Measurements from ENCODE around the gene RBP3.

RBP3 gene

DNA sequence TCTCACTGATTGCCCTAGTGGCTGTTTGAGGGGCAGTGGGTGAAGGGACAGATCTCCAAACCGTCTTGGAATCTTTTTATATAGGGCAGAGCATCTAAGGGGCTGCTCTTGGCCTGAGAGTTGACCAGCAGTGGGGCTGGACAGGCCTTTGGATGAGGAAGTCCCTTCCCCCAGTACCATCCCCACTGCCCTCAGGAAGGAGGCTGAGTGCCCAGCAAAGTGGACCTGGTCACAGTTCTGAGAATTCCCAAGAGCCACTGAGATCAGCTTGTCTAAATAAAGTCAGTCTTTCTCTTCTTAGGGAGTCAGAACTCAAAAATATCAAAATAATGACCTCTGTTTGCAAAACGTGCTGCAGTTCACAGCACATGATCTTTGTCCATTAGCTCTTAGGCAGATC is 42.6 kb upstream of the RBP3 start:
- no peaks in the 10 kb centered on the region for H3K4me1 ChIP-seq (ENCODE audit: low read length)
- no peak overlapping the region for H3K9ac ChIP-seq (ENCODE audit: low read length)
- no peak overlapping the region for H3K4me3 ChIP-seq (ENCODE audit: low read length)
- H3K27ac ChIP-seq (ENCODE audit: low read length) = no peak overlapping the region
- no peaks in the 10 kb centered on the region for H3K9me3 ChIP-seq (replicated peaks; ENCODE audit: insufficient read depth, low read length)
- DNase-seq = no peak
- H3K27me3 ChIP-seq (replicated peaks; ENCODE audit: insufficient read depth, low read length) = peaks cover 30% of the 10 kb centered on the region
- no peak overlapping the region for H3K4me2 ChIP-seq (ENCODE audit: low read depth, low read length)
- H3F3A ChIP-seq (ENCODE audit: insufficient read depth, low read length) = no peaks in the 10 kb centered on the region
- no peaks in the 10 kb centered on the region for H3K79me2 ChIP-seq (ENCODE audit: low read length)
- H4K20me1 ChIP-seq (ENCODE audit: insufficient read depth, low read length) = no peaks in the 10 kb centered on the region
- H3K36me3 ChIP-seq (replicated peaks; ENCODE audit: insufficient read depth, low read length) = no peaks in the 10 kb centered on the region
- TF ChIP-seq EZH2phosphoT487 (IDR thresholded peaks at IDR 0.05; ENCODE audit: low read length) = no peak
- TF ChIP-seq, protein P1, sequence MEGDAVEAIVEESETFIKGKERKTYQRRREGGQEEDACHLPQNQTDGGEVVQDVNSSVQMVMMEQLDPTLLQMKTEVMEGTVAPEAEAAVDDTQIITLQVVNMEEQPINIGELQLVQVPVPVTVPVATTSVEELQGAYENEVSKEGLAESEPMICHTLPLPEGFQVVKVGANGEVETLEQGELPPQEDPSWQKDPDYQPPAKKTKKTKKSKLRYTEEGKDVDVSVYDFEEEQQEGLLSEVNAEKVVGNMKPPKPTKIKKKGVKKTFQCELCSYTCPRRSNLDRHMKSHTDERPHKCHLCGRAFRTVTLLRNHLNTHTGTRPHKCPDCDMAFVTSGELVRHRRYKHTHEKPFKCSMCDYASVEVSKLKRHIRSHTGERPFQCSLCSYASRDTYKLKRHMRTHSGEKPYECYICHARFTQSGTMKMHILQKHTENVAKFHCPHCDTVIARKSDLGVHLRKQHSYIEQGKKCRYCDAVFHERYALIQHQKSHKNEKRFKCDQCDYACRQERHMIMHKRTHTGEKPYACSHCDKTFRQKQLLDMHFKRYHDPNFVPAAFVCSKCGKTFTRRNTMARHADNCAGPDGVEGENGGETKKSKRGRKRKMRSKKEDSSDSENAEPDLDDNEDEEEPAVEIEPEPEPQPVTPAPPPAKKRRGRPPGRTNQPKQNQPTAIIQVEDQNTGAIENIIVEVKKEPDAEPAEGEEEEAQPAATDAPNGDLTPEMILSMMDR (IDR thresholded peaks at IDR 0.05; ENCODE audit: low read length) = no peak
- no peak for TF ChIP-seq EZH2 (optimal IDR thresholded peaks at IDR 0.05; ENCODE audit: low read depth, low read length)
- H2AFZ ChIP-seq (ENCODE audit: low read length) = no peak overlapping the region
- no peaks in the 10 kb centered on the region for H3K9me2 ChIP-seq (replicated peaks; ENCODE audit: insufficient read depth, low read length)

DNA sequence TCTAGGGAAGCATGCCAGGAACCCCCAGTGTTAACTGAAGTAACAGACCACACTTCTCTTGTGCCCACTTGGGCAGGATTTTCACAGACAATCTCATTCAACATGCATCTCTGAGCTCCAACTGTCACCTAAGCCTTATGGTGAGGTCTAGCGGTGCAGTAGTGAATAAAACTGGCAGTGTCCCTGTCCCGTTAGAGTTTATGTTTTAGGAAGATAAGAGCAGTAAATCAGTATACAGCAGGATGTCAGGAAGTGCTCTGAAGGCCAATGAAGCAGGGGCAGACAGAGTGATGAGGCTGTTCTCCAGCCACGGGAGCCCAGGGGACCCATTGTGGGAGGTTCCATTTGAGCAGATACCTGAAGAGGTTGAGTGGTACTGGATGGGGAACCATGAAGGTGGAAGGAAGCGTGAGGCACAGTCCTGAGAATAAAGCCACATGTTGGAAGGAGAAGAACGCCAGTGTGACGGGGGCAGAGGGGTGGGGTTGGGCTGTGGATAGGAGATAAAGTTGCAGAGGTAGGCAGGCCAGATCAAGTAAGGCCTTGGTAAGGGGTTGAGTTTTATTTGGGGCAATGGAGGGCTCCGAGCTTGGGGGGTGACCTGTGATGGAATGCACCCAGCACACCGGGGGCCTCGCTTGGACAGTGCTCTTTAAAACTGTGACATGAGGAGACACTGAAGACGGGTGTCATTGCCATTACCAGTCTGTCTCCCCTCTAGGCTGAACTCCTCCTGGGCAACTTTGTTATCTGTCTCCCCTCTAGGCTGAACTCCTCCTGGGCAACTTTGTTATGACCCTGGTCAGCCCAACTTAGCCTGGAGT is 41.6 kb upstream of the RBP3 start:
- Histone ChIP-seq H3K27me3 (replicated peaks; ENCODE audit: insufficient read depth, low read length) (peaks cover 40% of the 10 kb centered on the region), H4K20me1 (ENCODE audit: insufficient read depth, low read length) (no peaks in the 10 kb centered on the region), H3F3A (ENCODE audit: insufficient read depth, low read length) (no peaks in the 10 kb centered on the region), H3K4me2 (ENCODE audit: low read depth, low read length) (no peak overlapping the region), H3K36me3 (replicated peaks; ENCODE audit: insufficient read depth, low read length) (no peaks in the 10 kb centered on the region), H3K79me2 (ENCODE audit: low read length) (no peaks in the 10 kb centered on the region), H3K9me2 (replicated peaks; ENCODE audit: insufficient read depth, low read length) (no peaks in the 10 kb centered on the region), H3K4me3 (ENCODE audit: low read length) (no peak overlapping the region), H2AFZ (ENCODE audit: low read length) (no peak overlapping the region), H3K9ac (ENCODE audit: low read length) (no peak overlapping the region), H3K27ac (ENCODE audit: low read length) (no peak overlapping the region), H3K4me1 (ENCODE audit: low read length) (no peaks in the 10 kb centered on the region), H3K9me3 (replicated peaks; ENCODE audit: insufficient read depth, low read length) (no peaks in the 10 kb centered on the region)
- TF ChIP-seq EZH2phosphoT487 (IDR thresholded peaks at IDR 0.05; ENCODE audit: low read length) = no peak
- TF ChIP-seq, protein P1 (IDR thresholded peaks at IDR 0.05; ENCODE audit: low read length) = no peak
- no peak for TF ChIP-seq EZH2 (optimal IDR thresholded peaks at IDR 0.05; ENCODE audit: low read depth, low read length)
- DNase-seq = no peak

DNA sequence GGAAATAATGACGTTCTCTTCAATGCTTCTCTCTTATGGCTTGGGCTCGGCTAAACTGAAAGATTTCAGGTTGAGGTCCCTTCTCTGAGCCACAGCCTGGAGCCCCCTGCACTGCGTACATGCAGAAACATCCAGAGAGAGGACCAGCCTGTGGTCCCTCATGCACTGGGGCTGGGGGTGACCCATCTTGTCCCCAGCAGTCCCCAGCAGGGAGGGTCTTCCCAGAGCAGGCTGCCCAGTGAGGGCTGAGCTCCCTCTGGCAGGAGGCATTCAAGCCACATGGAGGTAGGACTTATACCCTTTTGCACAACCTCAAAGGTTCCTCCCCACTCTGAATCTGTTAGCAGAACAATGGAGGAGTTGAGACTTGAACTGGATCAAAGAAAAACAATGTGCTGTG is 40.8 kb upstream of the RBP3 start:
- TF ChIP-seq EZH2 (optimal IDR thresholded peaks at IDR 0.05; ENCODE audit: low read depth, low read length) (no peak), EZH2phosphoT487 (IDR thresholded peaks at IDR 0.05; ENCODE audit: low read length) (no peak)
- TF ChIP-seq, protein P1 (IDR thresholded peaks at IDR 0.05; ENCODE audit: low read length) = no peak
- no peaks in the 10 kb centered on the region for H3K79me2 ChIP-seq (ENCODE audit: low read length)
- no peak overlapping the region for H3K4me3 ChIP-seq (ENCODE audit: low read length)
- H4K20me1 ChIP-seq (ENCODE audit: insufficient read depth, low read length) = no peaks in the 10 kb centered on the region
- no peak overlapping the region for H2AFZ ChIP-seq (ENCODE audit: low read length)
- no peak for DNase-seq
- no peak overlapping the region for H3K9ac ChIP-seq (ENCODE audit: low read length)
- no peaks in the 10 kb centered on the region for H3K9me2 ChIP-seq (replicated peaks; ENCODE audit: insufficient read depth, low read length)
- no peak overlapping the region for H3K4me2 ChIP-seq (ENCODE audit: low read depth, low read length)
- H3K36me3 ChIP-seq (replicated peaks; ENCODE audit: insufficient read depth, low read length) = no peaks in the 10 kb centered on the region
- H3K4me1 ChIP-seq (ENCODE audit: low read length) = no peaks in the 10 kb centered on the region
- H3F3A ChIP-seq (ENCODE audit: insufficient read depth, low read length) = no peaks in the 10 kb centered on the region
- H3K27ac ChIP-seq (ENCODE audit: low read length) = no peak overlapping the region
- peaks cover 43% of the 10 kb centered on the region for H3K27me3 ChIP-seq (replicated peaks; ENCODE audit: insufficient read depth, low read length)
- H3K9me3 ChIP-seq (replicated peaks; ENCODE audit: insufficient read depth, low read length) = no peaks in the 10 kb centered on the region
